HepG2 (cell line): ENCODE data around the gene LSM3. TPM values are rescaled to one million over a fixed set of nuclear protein-coding genes. Genes with fewer than 3 reads are reported as not detected.

ENCODE experiments used
- ATAC-seq: fragments of 200-7000 bp; cut with Tn5 transposase; 3 replicates; pipeline ENCODE4 v1.9.1; 2020; ENCODE audit warnings: mild to moderate bottlenecking, moderate library complexity
- BruUV-seq: library from RNA; stranded (reverse); fragments of 400-500 nt; replicated peaks from 2 replicates; lab custom pipeline; 2021; lab: Mats Ljungman, UMichigan
- CTCF ChIA-PET: fragments of 300-600 bp; formaldehyde crosslinking; extraction: SDS; loops from one replicate; lab custom pipeline; 2021; ENCODE audit warnings: low total read pairs, inconsistent platforms, low intra/inter-chr PET ratio; lab: Yijun Ruan, JAX
- POLR2A ChIA-PET: fragments of 350-600 bp; sonication (Branson Sonifier 250); formaldehyde crosslinking; loops from one replicate; lab custom pipeline; 2020; ENCODE audit warnings: antibody characterized with exemption, inconsistent platforms; lab: Yijun Ruan, JAX
- DNase-seq: peaks from one replicate; pipeline ENCODE4 v3.0.0-alpha.2; 2015; ENCODE audit warnings: low spot score
- FAIRE-seq: peaks from 3 replicates; lab custom pipeline; 2011; peaks lifted over from hg19 to GRCh38; lab: Jason Lieb, UNC
- H2AFZ ChIP-seq: one replicate; pipeline ENCODE4 v1.6.1; 2011; ENCODE audit warnings: low read length, inconsistent platforms
- H3K27ac ChIP-seq: fragments of 300-600 bp; 3 replicates; pipeline ENCODE4 v1.8.0; 2011; ENCODE audit warnings: mixed run types, mild to moderate bottlenecking, mixed read lengths, low read length, inconsistent platforms; ENCODE audit not compliant: insufficient read depth; ENCODE audit errors: extremely low read length
- H3K27me3 ChIP-seq, 2 experiments: fragments of 200-600 bp in 1 of 2; 2 replicates in 1 of 2; 3 replicates in 1 of 2; pipeline versions ENCODE4 v1.6.0 to v1.8.0; 2011; ENCODE audit warnings: low read length in 2 of 2, mild to moderate bottlenecking in 2 of 2, moderate library complexity in 2 of 2, inconsistent platforms in 1 of 2; ENCODE audit not compliant: insufficient read depth in 2 of 2, control insufficient read depth in 1 of 2
- H3K36me3 ChIP-seq, 2 experiments: fragments of 200-600 bp in 1 of 2; replicated peaks in 1 of 2; 2 replicates in 1 of 2; 3 replicates in 1 of 2; pipeline versions ENCODE4 v1.5.1 to v1.8.0; 2011; ENCODE audit warnings: low read length in 2 of 2, inconsistent platforms in 1 of 2; ENCODE audit not compliant: insufficient read depth in 2 of 2, control insufficient read depth in 1 of 2
- H3K4me1 ChIP-seq: 2 replicates; pipeline ENCODE4 v1.5.1; 2012; ENCODE audit warnings: low read length, inconsistent platforms; ENCODE audit not compliant: insufficient read depth
- H3K4me2 ChIP-seq: 2 replicates; pipeline ENCODE4 v1.6.0; 2011; ENCODE audit warnings: low read depth, low read length, inconsistent platforms
- H3K4me3 ChIP-seq, 3 experiments: fragments of 200-600 bp in 1 of 3; sonication (generic), shearing (Covaris generic) in 1 of 3; replicated peaks in 1 of 3; 2 replicates each; pipeline ENCODE4 v1.5.1; 2011 to 2016; ENCODE audit warnings: low read length in 3 of 3, inconsistent platforms in 2 of 3, low read depth in 2 of 3, mild to moderate bottlenecking in 2 of 3, control low read depth in 1 of 3, mixed read lengths in 1 of 3; ENCODE audit not compliant: insufficient read depth in 1 of 3
- H3K79me2 ChIP-seq: one replicate; pipeline ENCODE4 v1.6.1; 2011; ENCODE audit warnings: low read length, inconsistent platforms; ENCODE audit not compliant: insufficient read depth
- H3K9ac ChIP-seq: 2 replicates; pipeline ENCODE4 v1.6.0; 2011; ENCODE audit warnings: mild to moderate bottlenecking, low read depth, low read length, inconsistent platforms; ENCODE audit not compliant: insufficient read depth
- H3K9me3 ChIP-seq: 2 replicates; pipeline ENCODE4 v1.5.1; 2012; ENCODE audit warnings: mild to moderate bottlenecking, low read length
- H4K20me1 ChIP-seq: 2 replicates; pipeline ENCODE4 v1.6.0; 2011; ENCODE audit warnings: inconsistent platforms, mild to moderate bottlenecking, low read length, moderate library complexity; ENCODE audit not compliant: insufficient read depth
- LRRFIP1 ChIP-seq: sonication (generic); formaldehyde crosslinking; conservative IDR thresholded peaks from 2 replicates; pipeline ENCODE4 v1.4.0; 2020; ENCODE audit warnings: missing genetic modification reagents
- NCOA5 ChIP-seq: sonication (generic); formaldehyde crosslinking; IDR thresholded peaks from 2 replicates; pipeline ENCODE4 v1.4.0; 2020; ENCODE audit warnings: missing genetic modification reagents
- PBX3 ChIP-seq: sonication (generic); formaldehyde crosslinking; IDR thresholded peaks from 2 replicates; pipeline ENCODE4 v1.8.1; 2023; ENCODE audit warnings: missing genetic modification reagents, inconsistent platforms, borderline replicate concordance
- SOX5 ChIP-seq: IDR thresholded peaks from 2 replicates; pipeline ENCODE4 v1.6.1; 2016; ENCODE audit warnings: borderline replicate concordance
- ZNF234 ChIP-seq: sonication (generic); formaldehyde crosslinking; conservative IDR thresholded peaks from 2 replicates; pipeline ENCODE4 v1.5.1; 2020; ENCODE audit warnings: mild to moderate bottlenecking, missing genetic modification reagents
- ZNF251 ChIP-seq: sonication (generic); formaldehyde crosslinking; IDR thresholded peaks from 2 replicates; pipeline ENCODE4 v1.9.0; 2021; ENCODE audit warnings: mild to moderate bottlenecking, missing genetic modification reagents
- ZNF547 ChIP-seq: sonication (generic); formaldehyde crosslinking; IDR thresholded peaks from 2 replicates; pipeline ENCODE4 v1.5.1; 2020; ENCODE audit warnings: mild to moderate bottlenecking, missing genetic modification reagents
- ZNF687 ChIP-seq: sonication (generic); formaldehyde crosslinking; IDR thresholded peaks from 2 replicates; pipeline ENCODE4 v1.5.1; 2020; ENCODE audit warnings: mild to moderate bottlenecking, missing genetic modification reagents, moderate library complexity
- ZNF724P ChIP-seq: sonication (generic); formaldehyde crosslinking; IDR thresholded peaks from 2 replicates; pipeline ENCODE4 v1.8.0; 2022; ENCODE audit warnings: missing genetic modification reagents, borderline replicate concordance
- ZNF883 ChIP-seq: sonication (generic); formaldehyde crosslinking; IDR thresholded peaks from 2 replicates; pipeline ENCODE4 v1.5.1; 2020; ENCODE audit warnings: mild to moderate bottlenecking, missing genetic modification reagents; ENCODE audit errors: not compliant biosample characterization
- in situ Hi-C: cut with HindIII; loops from 2 replicates; pipeline ENCODE4 v1.10.0; 2017; ENCODE audit warnings: low pct_unique_long_range_greater_than_20kb; ENCODE audit not compliant: extremely low pct_ligation_motif_present
- intact Hi-C: fragments of 100-400 bp; cut with micrococcal nuclease; formaldehyde crosslinking; loops from one replicate; pipeline ENCODE4 v1.10.0; 2022; ENCODE audit not compliant: unreplicated experiment
- polyA plus RNA-seq, 8 experiments: library from polyadenylated mRNA; depleted of rRNA in 3 of 8; stranded (reverse) in 7 of 8; unstranded in 1 of 8; fragments of >200 nt; fragmentation: Illumina TruSeq in 4 of 8; extraction: Trizol in 4 of 8; gene quantifications; 2 replicates each; pipeline versions ENCODE4 v1.2.1 to v1.2.3, GENCODE V29; 2011 to 2016; ENCODE audit warnings: low read depth in 4 of 8, missing spikeins in 1 of 8, mixed read lengths in 1 of 8; ENCODE audit not compliant: insufficient read depth in 1 of 8
- total RNA-seq, 5 experiments: library from RNA; depleted of rRNA; stranded (reverse); fragments of >200 nt; fragmentation: Illumina TruSeq; extraction: Trizol; gene quantifications; 2 replicates each; pipeline ENCODE4 v1.2.3, GENCODE V29; 2016; ENCODE audit warnings: low read depth in 1 of 5
- TF ChIP-seq, protein P1 (sequence below): IDR thresholded peaks from 2 replicates; pipeline ENCODE4 v1.6.1; 2018; ENCODE audit warnings: missing genetic modification reagents
- TF ChIP-seq, protein P2 (sequence below): sonication (generic); formaldehyde crosslinking; IDR thresholded peaks from 2 replicates; pipeline ENCODE4 v1.5.1; 2020; ENCODE audit warnings: mild to moderate bottlenecking, moderate library complexity, missing genetic modification reagents

Gene LSM3
- total and polyA plus RNA-seq, 2 of the 13 experiments (the other 11 are each of a cell fraction or from before 2014, with no cell fraction given), result 5.1 to 19.4 TPM

GRCh38 chr3:14169871-14170270, 8.7 kb upstream of the LSM3 start:
- intact Hi-C loops (no loop called here), in situ Hi-C loops (no loop called here)
- H3K4me2 ChIP-seq, result no peak overlapping the region
- H3K9me3 ChIP-seq, result no peaks in the 10 kb centered on the region
- no peak overlapping the region for H3K27ac ChIP-seq
- no peaks in the 10 kb centered on the region for H3K27me3 ChIP-seq
- TF ChIP-seq SOX5 (CRISPR knock-in tag), result no peak
- no peak for TF ChIP-seq ZNF687 (CRISPR knock-in tag)
- no peak for TF ChIP-seq ZNF234 (CRISPR knock-in tag)
- TF ChIP-seq PBX3 (CRISPR knock-in tag), result no peak
- TF ChIP-seq NCOA5 (CRISPR knock-in tag), result no peak
- TF ChIP-seq, protein P1, sequence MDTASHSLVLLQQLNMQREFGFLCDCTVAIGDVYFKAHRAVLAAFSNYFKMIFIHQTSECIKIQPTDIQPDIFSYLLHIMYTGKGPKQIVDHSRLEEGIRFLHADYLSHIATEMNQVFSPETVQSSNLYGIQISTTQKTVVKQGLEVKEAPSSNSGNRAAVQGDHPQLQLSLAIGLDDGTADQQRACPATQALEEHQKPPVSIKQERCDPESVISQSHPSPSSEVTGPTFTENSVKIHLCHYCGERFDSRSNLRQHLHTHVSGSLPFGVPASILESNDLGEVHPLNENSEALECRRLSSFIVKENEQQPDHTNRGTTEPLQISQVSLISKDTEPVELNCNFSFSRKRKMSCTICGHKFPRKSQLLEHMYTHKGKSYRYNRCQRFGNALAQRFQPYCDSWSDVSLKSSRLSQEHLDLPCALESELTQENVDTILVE, result no peak
- no peak for TF ChIP-seq ZNF883 (CRISPR knock-in tag)
- no peak for TF ChIP-seq LRRFIP1 (CRISPR knock-in tag)
- TF ChIP-seq ZNF724P (CRISPR knock-in tag), result no peak
- no peak for TF ChIP-seq ZNF251 (CRISPR knock-in tag)
- TF ChIP-seq ZNF547 (CRISPR knock-in tag), result no peak
- TF ChIP-seq, protein P2, sequence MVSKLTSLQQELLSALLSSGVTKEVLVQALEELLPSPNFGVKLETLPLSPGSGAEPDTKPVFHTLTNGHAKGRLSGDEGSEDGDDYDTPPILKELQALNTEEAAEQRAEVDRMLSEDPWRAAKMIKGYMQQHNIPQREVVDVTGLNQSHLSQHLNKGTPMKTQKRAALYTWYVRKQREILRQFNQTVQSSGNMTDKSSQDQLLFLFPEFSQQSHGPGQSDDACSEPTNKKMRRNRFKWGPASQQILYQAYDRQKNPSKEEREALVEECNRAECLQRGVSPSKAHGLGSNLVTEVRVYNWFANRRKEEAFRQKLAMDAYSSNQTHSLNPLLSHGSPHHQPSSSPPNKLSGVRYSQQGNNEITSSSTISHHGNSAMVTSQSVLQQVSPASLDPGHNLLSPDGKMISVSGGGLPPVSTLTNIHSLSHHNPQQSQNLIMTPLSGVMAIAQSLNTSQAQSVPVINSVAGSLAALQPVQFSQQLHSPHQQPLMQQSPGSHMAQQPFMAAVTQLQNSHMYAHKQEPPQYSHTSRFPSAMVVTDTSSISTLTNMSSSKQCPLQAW, result no peak
- no peak overlapping the region for H3K4me3 ChIP-seq
- H3K79me2 ChIP-seq, result peaks cover 9% of the 10 kb centered on the region
- no peak for ATAC-seq
- peaks cover 8% of the 10 kb centered on the region for H3K4me1 ChIP-seq
- POLR2A ChIA-PET, result interaction anchor here (2.6 kb wide), 1 partner anchor 9 kb away, joined by 11 read pairs; the partner anchor contains the start of genes LSM3 and XPC
- no peak overlapping the region for H2AFZ ChIP-seq
- FAIRE-seq, result no peak
- CTCF ChIA-PET, result no interaction called here
- H4K20me1 ChIP-seq, result no peaks in the 10 kb centered on the region
- no peak for DNase-seq
- H3K9ac ChIP-seq, result no peak overlapping the region
- peaks cover 21 to 82% of the 10 kb centered on the region in 2 experiments for H3K36me3 ChIP-seq
- no TSS peak for BruUV-seq
